Mucosa of stomach (tissue), 1 donor: ENCODE data around the gene DPYSL5.
"Not testable (repeated sequence)": the region's sequence is repeated elsewhere in the genome, so short reads cannot be mapped to it uniquely, and the experiment has no call there.

ENCODE experiments used
- H3K27me3 ChIP-seq: one replicate; pipeline ENCODE4 v1.7.0; 2013; ENCODE audit warnings: mild to moderate bottlenecking, low read length; ENCODE audit not compliant: control insufficient read depth, insufficient read depth
- H3K36me3 ChIP-seq: one replicate; pipeline ENCODE4 v1.7.0; 2013; ENCODE audit warnings: low read length; ENCODE audit not compliant: control insufficient read depth, insufficient read depth
- H3K4me1 ChIP-seq: one replicate; pipeline ENCODE4 v1.7.0; 2013; ENCODE audit warnings: mild to moderate bottlenecking, low read length; ENCODE audit not compliant: control insufficient read depth, insufficient read depth
- H3K4me3 ChIP-seq: one replicate; pipeline ENCODE4 v1.7.0; 2013; ENCODE audit warnings: low read length
- H3K9ac ChIP-seq: one replicate; pipeline ENCODE4 v1.7.0; 2013; ENCODE audit warnings: mild to moderate bottlenecking, low read length, moderate library complexity
- H3K9me3 ChIP-seq: one replicate; pipeline ENCODE4 v1.7.0; 2013; ENCODE audit warnings: mild to moderate bottlenecking, low read length, moderate library complexity; ENCODE audit not compliant: control insufficient read depth
- donor health status: Pancreatic carcinoma.

Gene DPYSL5

GRCh38 chr2:26847655-26848335 lies at the start of gene DPYSL5:
Gene DPYSL5, plus strand, starts transcription at chr2:26848132. Its CDS starts 50,368 bp downstream, at chr2:26898500.
- Histone ChIP-seq H3K27me3 (peaks cover 75% of the 10 kb centered on the region), H3K4me3 (no peak within 1 kb of the TSS), H3K36me3 (no peaks in the 10 kb centered on the region), H3K4me1 (peaks cover 20% of the 10 kb centered on the region), H3K9me3 (no peaks in the 10 kb centered on the region), H3K9ac (no peak within 1 kb of the TSS)

GRCh38 chr2:26801328-26801727 lies 46.6 kb upstream of the DPYSL5 start:
- H3K4me3 ChIP-seq = no peak overlapping the region
- no peaks in the 10 kb centered on the region for H3K9me3 ChIP-seq
- H3K4me1 ChIP-seq = no peaks in the 10 kb centered on the region
- H3K36me3 ChIP-seq = no peaks in the 10 kb centered on the region
- H3K27me3 ChIP-seq = no peaks in the 10 kb centered on the region
- no peak overlapping the region for H3K9ac ChIP-seq

- Histone ChIP-seq H3K9me3 (no peaks in the 10 kb centered on the region), H3K27me3 (no peaks in the 10 kb centered on the region), H3K4me1 (no peaks in the 10 kb centered on the region), H3K9ac (no peak overlapping the region), H3K36me3 (no peaks in the 10 kb centered on the region), H3K4me3 (no peak overlapping the region)
Observed at GRCh38 chr2:26801796-26802195, 46.1 kb upstream of the DPYSL5 start.

- no peak overlapping the region for H3K9ac ChIP-seq
- no peak overlapping the region for H3K4me3 ChIP-seq
- H3K9me3 ChIP-seq = no peaks in the 10 kb centered on the region
- H3K27me3 ChIP-seq = no peaks in the 10 kb centered on the region
- no peaks in the 10 kb centered on the region for H3K36me3 ChIP-seq
- no peaks in the 10 kb centered on the region for H3K4me1 ChIP-seq
Observed at GRCh38 chr2:26805241-26805676, 42.7 kb upstream of the DPYSL5 start.

GRCh38 chr2:26807788-26808460 lies 40.0 kb upstream of the DPYSL5 start:
- Histone ChIP-seq H3K4me3 (no peak overlapping the region), H3K4me1 (no peaks in the 10 kb centered on the region), H3K27me3 (peaks cover 7% of the 10 kb centered on the region), H3K36me3 (no peaks in the 10 kb centered on the region), H3K9me3 (no peaks in the 10 kb centered on the region), H3K9ac (no peak overlapping the region)

- Histone ChIP-seq H3K27me3 (peaks cover 7% of the 10 kb centered on the region), H3K36me3 (no peaks in the 10 kb centered on the region), H3K9me3 (no peaks in the 10 kb centered on the region), H3K4me3 (no peak overlapping the region), H3K9ac (no peak overlapping the region), H3K4me1 (no peaks in the 10 kb centered on the region)
Observed at GRCh38 chr2:26809211-26809610, 38.7 kb upstream of the DPYSL5 start.

- H3K27me3 ChIP-seq = peaks cover 7% of the 10 kb centered on the region
- no peak overlapping the region for H3K9ac ChIP-seq
- H3K4me1 ChIP-seq = no peaks in the 10 kb centered on the region
- H3K4me3 ChIP-seq = no peak overlapping the region
- no peaks in the 10 kb centered on the region for H3K36me3 ChIP-seq
- no peaks in the 10 kb centered on the region for H3K9me3 ChIP-seq
Observed at GRCh38 chr2:26809876-26810577, 37.9 kb upstream of the DPYSL5 start.

- Histone ChIP-seq H3K9me3 (no peaks in the 10 kb centered on the region), H3K4me3 (no peak overlapping the region), H3K4me1 (no peaks in the 10 kb centered on the region), H3K9ac (no peak overlapping the region), H3K27me3 (peaks cover 7% of the 10 kb centered on the region), H3K36me3 (no peaks in the 10 kb centered on the region)
Observed at GRCh38 chr2:26811261-26811660, 36.7 kb upstream of the DPYSL5 start.

GRCh38 chr2:26811791-26812694 lies 35.9 kb upstream of the DPYSL5 start:
- Histone ChIP-seq H3K4me1 (no peaks in the 10 kb centered on the region), H3K36me3 (no peaks in the 10 kb centered on the region), H3K9ac (no peak overlapping the region), H3K27me3 (peaks cover 10% of the 10 kb centered on the region), H3K4me3 (no peak overlapping the region), H3K9me3 (no peaks in the 10 kb centered on the region)

- no peak overlapping the region for H3K9ac ChIP-seq
- no peaks in the 10 kb centered on the region for H3K9me3 ChIP-seq
- no peaks in the 10 kb centered on the region for H3K4me1 ChIP-seq
- H3K36me3 ChIP-seq = no peaks in the 10 kb centered on the region
- peaks cover 11% of the 10 kb centered on the region for H3K27me3 ChIP-seq
- no peak overlapping the region for H3K4me3 ChIP-seq
Observed at GRCh38 chr2:26812731-26813130, 35.2 kb upstream of the DPYSL5 start.

- H3K9me3 ChIP-seq, H3K4me3 ChIP-seq, H3K4me1 ChIP-seq, H3K36me3 ChIP-seq, H3K9ac ChIP-seq: not testable (repeated sequence)
- peaks cover 11% of the 10 kb centered on the region for H3K27me3 ChIP-seq
Observed at GRCh38 chr2:26814072-26814765, 33.7 kb upstream of the DPYSL5 start.
